Peyer's patch (tissue), 4 donors: ENCODE data around the gene RPL18.

Experiments
- CTCF ChIP-seq, 6 experiments: fragments of 450-650 bp in 4 of 6; fragments of 200-600 bp in 2 of 6; sonication (generic) in 1 of 6; IDR thresholded peaks; one replicate each; pipeline ENCODE4 v1.5.1; 2017 to 2019; ENCODE audit warnings: antibody characterized with exemption in 6 of 6, mild to moderate bottlenecking in 3 of 6, moderate library complexity in 1 of 6
- POLR2A ChIP-seq, 2 donors: fragments of 450-650 bp; IDR thresholded peaks; one replicate each; pipeline ENCODE4 v1.5.1; 2017; ENCODE audit warnings: antibody characterized with exemption in 2 of 2, mild to moderate bottlenecking in 2 of 2, moderate library complexity in 2 of 2

DNA sequence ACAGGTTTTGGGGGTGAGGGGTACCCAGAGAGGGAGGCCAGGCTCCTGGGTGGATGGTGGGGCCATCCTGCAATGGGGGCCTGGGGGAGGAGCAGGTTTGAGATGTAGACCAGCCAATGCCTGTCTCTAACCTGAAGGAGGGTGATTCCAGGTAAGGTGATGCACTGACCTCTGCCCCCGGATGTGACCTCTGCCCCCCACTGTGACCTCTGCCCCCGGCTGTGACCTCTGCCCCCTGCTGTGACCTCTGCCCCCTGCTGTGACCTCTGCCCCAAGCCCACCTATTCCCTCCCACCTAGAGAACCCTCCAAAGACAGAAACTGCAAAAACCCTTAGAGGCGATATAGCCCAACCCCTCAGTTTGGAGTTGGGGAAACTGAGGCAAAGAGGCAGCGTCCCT lies 22.7 kb downstream of the RPL18 start:
- no peak for TF ChIP-seq CTCF (IDR thresholded peaks at IDR 0.05)
- no peak for TF ChIP-seq POLR2A (IDR thresholded peaks at IDR 0.05)
